Activated naive CD8-positive, alpha-beta T cell treated with anti-CD3 and anti-CD28 coated beads for 36 hours (primary cell): ENCODE data around the gene MCRIP1. TPM values are rescaled to one million over a fixed set of nuclear protein-coding genes. Genes with fewer than 3 reads are reported as not detected.

Experiments
- DNase-seq: peaks from one replicate; pipeline ENCODE4 v3.0.0; 2021
- H3K27ac Mint-ChIP-seq: one replicate; pipeline ENCODE4 v1.8.0; 2022; ENCODE audit warnings: mild to moderate bottlenecking, moderate library complexity, mixed read lengths
- H3K27me3 Mint-ChIP-seq: one replicate; pipeline ENCODE4 v1.8.0; 2022; ENCODE audit warnings: mild to moderate bottlenecking, mixed read lengths
- H3K36me3 Mint-ChIP-seq: one replicate; pipeline ENCODE4 v1.8.0; 2021; ENCODE audit warnings: mild to moderate bottlenecking, mixed read lengths
- H3K4me1 Mint-ChIP-seq: one replicate; pipeline ENCODE4 v1.8.0; 2021; ENCODE audit warnings: mixed read lengths
- H3K4me3 Mint-ChIP-seq: one replicate; pipeline ENCODE4 v1.8.0; 2022; ENCODE audit warnings: mild to moderate bottlenecking, moderate library complexity, mixed read lengths
- H3K9me3 Mint-ChIP-seq: one replicate; pipeline ENCODE4 v1.8.0; 2022; ENCODE audit warnings: mixed read lengths
- total RNA-seq, 2 experiments: library from RNA; stranded (reverse); gene quantifications; one replicate each; pipeline ENCODE4 v1.2.3, GENCODE V29; 2021

Gene MCRIP1
- total RNA-seq, 2 experiments from 2014 or later = 45.4 to 48.4 TPM

- no peak for DNase-seq
- Mint-ChIP-seq H3K27ac (no peak overlapping the region), H3K4me3 (no peak overlapping the region), H3K27me3 (no peaks in the 10 kb centered on the region), H3K4me1 (no peaks in the 10 kb centered on the region), H3K9me3 (no peaks in the 10 kb centered on the region), H3K36me3 (no peaks in the 10 kb centered on the region)
These were observed 4.5 kb upstream of the MCRIP1 start for GRCh38 chr17:81837641-81838040.

GRCh38 chr17:81834831-81835267, 1.8 kb upstream of the MCRIP1 start, which contains the start of gene PPP1R27:
Gene PPP1R27 (minus strand): TSS chr17:81835050. CDS start chr17:81834953, 97 bp downstream.
- H3K27ac Mint-ChIP-seq = peak within 1 kb of the TSS; percentile 89
- no peak for DNase-seq
- no peaks in the 10 kb centered on the region for H3K27me3 Mint-ChIP-seq
- peaks cover 11% of the 10 kb centered on the region for H3K4me1 Mint-ChIP-seq
- H3K9me3 Mint-ChIP-seq = no peaks in the 10 kb centered on the region
- H3K4me3 Mint-ChIP-seq = peak within 1 kb of the TSS; percentile 87
- H3K36me3 Mint-ChIP-seq = no peaks in the 10 kb centered on the region

- Mint-ChIP-seq H3K4me1 (peaks cover 13% of the 10 kb centered on the region), H3K36me3 (no peaks in the 10 kb centered on the region), H3K27me3 (no peaks in the 10 kb centered on the region), H3K27ac (peak overlapping the region; percentile 89), H3K9me3 (no peaks in the 10 kb centered on the region), H3K4me3 (peak overlapping the region; percentile 87)
- no peak for DNase-seq
These were observed 1.1 kb upstream of the MCRIP1 start for GRCh38 chr17:81833921-81834830.

GRCh38 chr17:81832608-81833159, 407 bp downstream of the MCRIP1 start:
- H3K9me3 Mint-ChIP-seq = no peaks in the 10 kb centered on the region
- H3K4me3 Mint-ChIP-seq = peak overlapping the region; percentile 85
- no peaks in the 10 kb centered on the region for H3K27me3 Mint-ChIP-seq
- DNase-seq = peak; percentile 66
- H3K27ac Mint-ChIP-seq = peak overlapping the region; percentile 93
- peaks cover 15% of the 10 kb centered on the region for H3K4me1 Mint-ChIP-seq
- H3K36me3 Mint-ChIP-seq = no peaks in the 10 kb centered on the region

GRCh38 chr17:81831957-81832607, 1.0 kb downstream of the MCRIP1 start:
- no peaks in the 10 kb centered on the region for H3K9me3 Mint-ChIP-seq
- peak overlapping the region; percentile 85 for H3K4me3 Mint-ChIP-seq
- peaks cover 15% of the 10 kb centered on the region for H3K4me1 Mint-ChIP-seq
- no peaks in the 10 kb centered on the region for H3K27me3 Mint-ChIP-seq
- peak; percentile 60 for DNase-seq
- H3K36me3 Mint-ChIP-seq = no peaks in the 10 kb centered on the region
- H3K27ac Mint-ChIP-seq = peak overlapping the region; percentile 93

GRCh38 chr17:81831563-81831956, 1.5 kb downstream of the MCRIP1 start:
- Mint-ChIP-seq H3K9me3 (no peaks in the 10 kb centered on the region), H3K36me3 (no peaks in the 10 kb centered on the region), H3K4me1 (peaks cover 15% of the 10 kb centered on the region), H3K27ac (peak overlapping the region; percentile 93), H3K27me3 (no peaks in the 10 kb centered on the region), H3K4me3 (peak overlapping the region; percentile 85)
- DNase-seq = no peak

- Mint-ChIP-seq H3K27ac (no peak overlapping the region), H3K9me3 (no peaks in the 10 kb centered on the region), H3K4me1 (peaks cover 15% of the 10 kb centered on the region), H3K27me3 (no peaks in the 10 kb centered on the region), H3K36me3 (no peaks in the 10 kb centered on the region), H3K4me3 (no peak overlapping the region)
- DNase-seq = no peak
These were observed 3.2 kb downstream of the MCRIP1 start for GRCh38 chr17:81829858-81830257.

GRCh38 chr17:81828656-81829055, 4.4 kb downstream of the MCRIP1 start:
- no peak overlapping the region for H3K4me3 Mint-ChIP-seq

GRCh38 chr17:81825841-81826466, 7.1 kb downstream of the MCRIP1 start:
- H3K36me3 Mint-ChIP-seq = peaks cover 2% of the 10 kb centered on the region
- H3K4me3 Mint-ChIP-seq = no peak overlapping the region
- H3K4me1 Mint-ChIP-seq = peaks cover 5% of the 10 kb centered on the region
- no peak for DNase-seq
- H3K27ac Mint-ChIP-seq = no peak overlapping the region
- H3K9me3 Mint-ChIP-seq = no peaks in the 10 kb centered on the region
- no peaks in the 10 kb centered on the region for H3K27me3 Mint-ChIP-seq

More at GRCh38 chr17:81828656-81829055, 4.4 kb downstream of the MCRIP1 start:
- no peak overlapping the region for H3K27ac Mint-ChIP-seq
- no peaks in the 10 kb centered on the region for H3K27me3 Mint-ChIP-seq
- H3K4me1 Mint-ChIP-seq = peaks cover 15% of the 10 kb centered on the region
- DNase-seq = no peak
- peaks cover under 1% of the 10 kb centered on the region for H3K36me3 Mint-ChIP-seq
- H3K9me3 Mint-ChIP-seq = no peaks in the 10 kb centered on the region

GRCh38 chr17:81824595-81824994, 8.5 kb downstream of the MCRIP1 start:
- Mint-ChIP-seq H3K27ac (no peak overlapping the region), H3K9me3 (no peaks in the 10 kb centered on the region), H3K36me3 (peaks cover 2% of the 10 kb centered on the region), H3K27me3 (no peaks in the 10 kb centered on the region), H3K4me3 (no peak overlapping the region), H3K4me1 (peaks cover 3% of the 10 kb centered on the region)
- DNase-seq = no peak

GRCh38 chr17:81823820-81824550, 9.1 kb downstream of the MCRIP1 start:
- no peaks in the 10 kb centered on the region for H3K9me3 Mint-ChIP-seq
- DNase-seq = no peak
- H3K4me3 Mint-ChIP-seq = no peak overlapping the region
- peaks cover 2% of the 10 kb centered on the region for H3K36me3 Mint-ChIP-seq
- H3K27ac Mint-ChIP-seq = no peak overlapping the region
- H3K27me3 Mint-ChIP-seq = no peaks in the 10 kb centered on the region
- H3K4me1 Mint-ChIP-seq = peaks cover 3% of the 10 kb centered on the region

GRCh38 chr17:81822996-81823819, 9.9 kb downstream of the MCRIP1 start:
- Mint-ChIP-seq H3K9me3 (no peaks in the 10 kb centered on the region), H3K36me3 (peaks cover 2% of the 10 kb centered on the region), H3K4me1 (no peaks in the 10 kb centered on the region), H3K27me3 (no peaks in the 10 kb centered on the region), H3K4me3 (no peak overlapping the region), H3K27ac (no peak overlapping the region)
- DNase-seq = no peak

GRCh38 chr17:81822312-81822637, 10.8 kb downstream of the MCRIP1 start:
- Mint-ChIP-seq H3K4me1 (no peaks in the 10 kb centered on the region), H3K27me3 (peaks cover 4% of the 10 kb centered on the region), H3K4me3 (no peak overlapping the region), H3K36me3 (peaks cover 2% of the 10 kb centered on the region), H3K27ac (no peak overlapping the region), H3K9me3 (no peaks in the 10 kb centered on the region)
- DNase-seq = no peak
